ENCODE results near the gene BEGAIN.

DNA sequence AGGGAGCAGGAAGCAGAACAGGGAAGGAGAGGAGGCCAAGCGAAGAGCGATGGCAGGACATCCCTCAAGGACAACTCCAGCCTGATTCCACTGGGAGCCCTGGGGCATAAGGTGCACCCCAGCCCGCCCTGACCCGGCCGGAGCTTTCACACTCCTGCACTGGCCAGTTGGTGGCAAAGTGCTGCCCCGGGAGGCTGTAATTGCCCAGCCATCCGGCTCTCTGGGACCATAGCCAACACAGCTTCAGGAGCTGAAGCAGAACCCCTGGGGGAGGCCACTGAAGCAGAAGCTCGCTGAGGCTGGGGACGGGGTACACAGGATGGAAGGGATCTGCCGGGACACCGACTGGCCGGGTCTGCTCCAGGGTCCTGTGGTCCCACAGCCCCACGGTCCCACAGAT, 41.9 kb upstream of the BEGAIN start:
- TF ChIP-seq POLR2A (IDR thresholded peaks at IDR 0.05; ENCODE audit: low read length) (no peak), CBX8 (IDR thresholded peaks at IDR 0.05) (no peak), FOSL2 (IDR thresholded peaks at IDR 0.05) (no peak), FOSL2 (CRISPR knock-in tag; IDR thresholded peaks at IDR 0.05) (no peak), CHD2 (IDR thresholded peaks at IDR 0.05; ENCODE audit: low read length, partially characterized antibody) (no peak), EP300 (IDR thresholded peaks at IDR 0.05) (no peak), RNF2 (IDR thresholded peaks at IDR 0.05; ENCODE audit: borderline replicate concordance, low read depth) (no peak), RCOR1 (IDR thresholded peaks at IDR 0.05; ENCODE audit: low read depth, low read length) (no peak)
- TF ChIP-seq, protein P1, sequence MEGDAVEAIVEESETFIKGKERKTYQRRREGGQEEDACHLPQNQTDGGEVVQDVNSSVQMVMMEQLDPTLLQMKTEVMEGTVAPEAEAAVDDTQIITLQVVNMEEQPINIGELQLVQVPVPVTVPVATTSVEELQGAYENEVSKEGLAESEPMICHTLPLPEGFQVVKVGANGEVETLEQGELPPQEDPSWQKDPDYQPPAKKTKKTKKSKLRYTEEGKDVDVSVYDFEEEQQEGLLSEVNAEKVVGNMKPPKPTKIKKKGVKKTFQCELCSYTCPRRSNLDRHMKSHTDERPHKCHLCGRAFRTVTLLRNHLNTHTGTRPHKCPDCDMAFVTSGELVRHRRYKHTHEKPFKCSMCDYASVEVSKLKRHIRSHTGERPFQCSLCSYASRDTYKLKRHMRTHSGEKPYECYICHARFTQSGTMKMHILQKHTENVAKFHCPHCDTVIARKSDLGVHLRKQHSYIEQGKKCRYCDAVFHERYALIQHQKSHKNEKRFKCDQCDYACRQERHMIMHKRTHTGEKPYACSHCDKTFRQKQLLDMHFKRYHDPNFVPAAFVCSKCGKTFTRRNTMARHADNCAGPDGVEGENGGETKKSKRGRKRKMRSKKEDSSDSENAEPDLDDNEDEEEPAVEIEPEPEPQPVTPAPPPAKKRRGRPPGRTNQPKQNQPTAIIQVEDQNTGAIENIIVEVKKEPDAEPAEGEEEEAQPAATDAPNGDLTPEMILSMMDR (IDR thresholded peaks at IDR 0.05): no peak
- TF ChIP-seq, protein P2, sequence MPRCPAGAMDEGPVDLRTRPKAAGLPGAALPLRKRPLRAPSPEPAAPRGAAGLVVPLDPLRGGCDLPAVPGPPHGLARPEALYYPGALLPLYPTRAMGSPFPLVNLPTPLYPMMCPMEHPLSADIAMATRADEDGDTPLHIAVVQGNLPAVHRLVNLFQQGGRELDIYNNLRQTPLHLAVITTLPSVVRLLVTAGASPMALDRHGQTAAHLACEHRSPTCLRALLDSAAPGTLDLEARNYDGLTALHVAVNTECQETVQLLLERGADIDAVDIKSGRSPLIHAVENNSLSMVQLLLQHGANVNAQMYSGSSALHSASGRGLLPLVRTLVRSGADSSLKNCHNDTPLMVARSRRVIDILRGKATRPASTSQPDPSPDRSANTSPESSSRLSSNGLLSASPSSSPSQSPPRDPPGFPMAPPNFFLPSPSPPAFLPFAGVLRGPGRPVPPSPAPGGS (IDR thresholded peaks at IDR 0.05): no peak
- TF ChIP-seq, protein P3, sequence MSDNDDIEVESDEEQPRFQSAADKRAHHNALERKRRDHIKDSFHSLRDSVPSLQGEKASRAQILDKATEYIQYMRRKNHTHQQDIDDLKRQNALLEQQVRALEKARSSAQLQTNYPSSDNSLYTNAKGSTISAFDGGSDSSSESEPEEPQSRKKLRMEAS (IDR thresholded peaks at IDR 0.05): no peak
- TF ChIP-seq, protein P4, sequence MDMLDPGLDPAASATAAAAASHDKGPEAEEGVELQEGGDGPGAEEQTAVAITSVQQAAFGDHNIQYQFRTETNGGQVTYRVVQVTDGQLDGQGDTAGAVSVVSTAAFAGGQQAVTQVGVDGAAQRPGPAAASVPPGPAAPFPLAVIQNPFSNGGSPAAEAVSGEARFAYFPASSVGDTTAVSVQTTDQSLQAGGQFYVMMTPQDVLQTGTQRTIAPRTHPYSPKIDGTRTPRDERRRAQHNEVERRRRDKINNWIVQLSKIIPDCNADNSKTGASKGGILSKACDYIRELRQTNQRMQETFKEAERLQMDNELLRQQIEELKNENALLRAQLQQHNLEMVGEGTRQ (IDR thresholded peaks at IDR 0.05): no peak
- TF ChIP-seq, protein P5, sequence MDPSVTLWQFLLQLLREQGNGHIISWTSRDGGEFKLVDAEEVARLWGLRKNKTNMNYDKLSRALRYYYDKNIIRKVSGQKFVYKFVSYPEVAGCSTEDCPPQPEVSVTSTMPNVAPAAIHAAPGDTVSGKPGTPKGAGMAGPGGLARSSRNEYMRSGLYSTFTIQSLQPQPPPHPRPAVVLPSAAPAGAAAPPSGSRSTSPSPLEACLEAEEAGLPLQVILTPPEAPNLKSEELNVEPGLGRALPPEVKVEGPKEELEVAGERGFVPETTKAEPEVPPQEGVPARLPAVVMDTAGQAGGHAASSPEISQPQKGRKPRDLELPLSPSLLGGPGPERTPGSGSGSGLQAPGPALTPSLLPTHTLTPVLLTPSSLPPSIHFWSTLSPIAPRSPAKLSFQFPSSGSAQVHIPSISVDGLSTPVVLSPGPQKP (IDR thresholded peaks at IDR 0.05; ENCODE audit: low read depth, low read length): no peak
- TF ChIP-seq, protein P6, sequence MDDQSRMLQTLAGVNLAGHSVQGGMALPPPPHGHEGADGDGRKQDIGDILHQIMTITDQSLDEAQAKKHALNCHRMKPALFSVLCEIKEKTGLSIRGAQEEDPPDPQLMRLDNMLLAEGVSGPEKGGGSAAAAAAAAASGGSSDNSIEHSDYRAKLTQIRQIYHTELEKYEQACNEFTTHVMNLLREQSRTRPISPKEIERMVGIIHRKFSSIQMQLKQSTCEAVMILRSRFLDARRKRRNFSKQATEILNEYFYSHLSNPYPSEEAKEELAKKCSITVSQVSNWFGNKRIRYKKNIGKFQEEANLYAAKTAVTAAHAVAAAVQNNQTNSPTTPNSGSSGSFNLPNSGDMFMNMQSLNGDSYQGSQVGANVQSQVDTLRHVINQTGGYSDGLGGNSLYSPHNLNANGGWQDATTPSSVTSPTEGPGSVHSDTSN (IDR thresholded peaks at IDR 0.05): no peak

Measured in A549 (cell line).